GM12864 (cell line): ENCODE measurements around the gene SNRPD3.

Experiments used
- DNase-seq: peaks from one replicate; pipeline ENCODE4 v3.0.0-alpha.2; 2011; ENCODE audit warnings: low read depth
- H3K4me3 ChIP-seq: 2 replicates; pipeline ENCODE4 v1.5.1; 2011; ENCODE audit warnings: mild to moderate bottlenecking, low read depth, low read length, control low read depth
- CTCF ChIP-seq: IDR thresholded peaks from 2 replicates; pipeline ENCODE4 v1.5.1; 2011; ENCODE audit warnings: low read depth, mild to moderate bottlenecking, moderate library complexity, low read length, control low read depth, inconsistent platforms; ENCODE audit errors: missing control alignments

Gene SNRPD3

GRCh38 chr22:24514241-24515026 is 41.4 kb upstream of the SNRPD3 start:
- TF ChIP-seq CTCF, result no peak
- H3K4me3 ChIP-seq, result no peak overlapping the region
- no peak for DNase-seq

DNA sequence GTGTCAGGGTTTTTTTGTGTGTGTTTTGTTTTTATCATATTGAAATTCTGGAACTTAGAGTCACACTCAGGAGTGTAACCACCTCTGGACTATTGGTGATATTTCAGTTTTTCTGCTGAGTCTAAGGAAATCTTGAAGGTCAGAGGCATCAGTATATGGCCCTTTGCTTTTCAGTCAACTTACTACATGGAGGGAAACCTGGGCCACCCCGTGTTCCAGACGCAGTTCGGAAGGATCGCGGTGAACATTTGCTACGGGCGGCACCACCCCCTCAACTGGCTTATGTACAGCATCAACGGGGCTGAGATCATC is 40.8 kb upstream of the SNRPD3 start:
- no peak overlapping the region; the same call in 1 of the 2 replicates for H3K4me3 ChIP-seq
- DNase-seq, result no peak
- TF ChIP-seq CTCF, result no peak

DNA sequence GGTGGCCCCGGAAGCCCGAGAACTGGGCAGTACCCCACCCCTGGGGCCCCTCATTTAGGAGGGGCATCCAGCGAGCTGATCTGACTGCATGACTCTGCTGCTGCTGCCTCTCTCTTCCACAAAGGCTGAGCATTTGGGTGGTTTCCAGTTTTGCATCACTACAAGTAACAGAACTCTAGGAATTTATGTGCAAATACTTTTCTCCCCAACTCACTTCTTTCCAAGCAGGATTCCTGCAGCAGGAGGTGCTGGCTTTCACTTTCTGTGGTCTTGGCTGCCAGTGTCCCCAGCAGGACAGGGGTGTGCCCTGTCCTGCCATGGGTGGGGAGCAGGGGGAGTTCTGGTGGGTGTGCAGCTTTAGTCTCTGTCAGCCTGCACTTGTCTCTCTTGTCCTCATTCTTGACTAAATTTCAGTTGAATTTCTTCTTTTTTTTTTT is 39.5 kb upstream of the SNRPD3 start:
- no peak overlapping the region for H3K4me3 ChIP-seq
- no peak for DNase-seq
- no peak for TF ChIP-seq CTCF

GRCh38 chr22:24517446-24517845 is 38.4 kb upstream of the SNRPD3 start:
- no peak overlapping the region for H3K4me3 ChIP-seq
- no peak for DNase-seq
- no peak for TF ChIP-seq CTCF

DNA sequence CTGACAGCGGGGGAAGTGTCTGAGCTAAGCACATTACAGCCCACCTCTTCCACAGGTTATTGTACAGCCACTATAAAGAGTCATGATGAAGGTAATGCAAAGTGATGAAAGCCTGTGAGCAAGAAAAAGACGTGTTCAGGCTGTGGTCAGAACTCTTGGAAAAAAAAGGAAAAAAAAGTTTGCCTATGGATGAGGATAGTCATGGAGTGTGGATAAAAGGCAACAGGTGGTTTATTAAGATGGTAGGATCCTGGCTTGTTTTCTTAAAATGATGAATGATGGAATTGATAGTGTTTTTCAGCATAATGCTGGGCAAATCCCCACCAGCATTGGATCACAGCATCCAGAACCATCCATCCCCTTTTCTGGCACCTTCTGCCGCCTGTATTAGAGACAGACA is 37.6 kb upstream of the SNRPD3 start:
- TF ChIP-seq CTCF, result no peak
- no peak overlapping the region for H3K4me3 ChIP-seq
- no peak for DNase-seq

GRCh38 chr22:24518771-24519485 is 36.9 kb upstream of the SNRPD3 start:
- H3K4me3 ChIP-seq, result no peak overlapping the region
- no peak for TF ChIP-seq CTCF
- no peak for DNase-seq

DNA sequence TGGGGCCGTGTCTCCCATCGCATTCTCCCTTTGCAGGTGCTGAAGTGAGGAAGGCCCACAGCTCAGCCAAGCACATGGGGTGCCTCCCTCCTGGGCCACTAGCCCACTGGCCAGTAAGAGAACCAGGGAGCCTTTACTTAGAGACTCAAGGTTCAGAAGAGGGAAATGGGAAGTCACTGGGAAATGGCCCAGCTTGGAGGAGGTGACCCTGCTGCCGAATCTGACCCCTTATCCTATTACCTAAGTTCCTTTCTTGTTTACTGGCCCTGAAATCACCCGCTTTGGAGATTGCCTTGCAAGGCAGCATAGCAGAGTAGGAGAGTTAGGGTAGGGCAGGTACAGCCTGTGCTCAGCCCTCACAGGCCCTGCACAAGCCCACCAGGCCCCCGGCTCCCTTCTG is 36.3 kb upstream of the SNRPD3 start:
- DNase-seq, result no peak
- H3K4me3 ChIP-seq, result no peak overlapping the region
- no peak for TF ChIP-seq CTCF
